ENCODE data around the gene BCOR. TPM values are rescaled to one million over a fixed set of nuclear protein-coding genes. Genes with fewer than 3 reads are reported as not detected.

The BCOR gene
- total RNA-seq, 1 donor: 42.3 TPM

DNA sequence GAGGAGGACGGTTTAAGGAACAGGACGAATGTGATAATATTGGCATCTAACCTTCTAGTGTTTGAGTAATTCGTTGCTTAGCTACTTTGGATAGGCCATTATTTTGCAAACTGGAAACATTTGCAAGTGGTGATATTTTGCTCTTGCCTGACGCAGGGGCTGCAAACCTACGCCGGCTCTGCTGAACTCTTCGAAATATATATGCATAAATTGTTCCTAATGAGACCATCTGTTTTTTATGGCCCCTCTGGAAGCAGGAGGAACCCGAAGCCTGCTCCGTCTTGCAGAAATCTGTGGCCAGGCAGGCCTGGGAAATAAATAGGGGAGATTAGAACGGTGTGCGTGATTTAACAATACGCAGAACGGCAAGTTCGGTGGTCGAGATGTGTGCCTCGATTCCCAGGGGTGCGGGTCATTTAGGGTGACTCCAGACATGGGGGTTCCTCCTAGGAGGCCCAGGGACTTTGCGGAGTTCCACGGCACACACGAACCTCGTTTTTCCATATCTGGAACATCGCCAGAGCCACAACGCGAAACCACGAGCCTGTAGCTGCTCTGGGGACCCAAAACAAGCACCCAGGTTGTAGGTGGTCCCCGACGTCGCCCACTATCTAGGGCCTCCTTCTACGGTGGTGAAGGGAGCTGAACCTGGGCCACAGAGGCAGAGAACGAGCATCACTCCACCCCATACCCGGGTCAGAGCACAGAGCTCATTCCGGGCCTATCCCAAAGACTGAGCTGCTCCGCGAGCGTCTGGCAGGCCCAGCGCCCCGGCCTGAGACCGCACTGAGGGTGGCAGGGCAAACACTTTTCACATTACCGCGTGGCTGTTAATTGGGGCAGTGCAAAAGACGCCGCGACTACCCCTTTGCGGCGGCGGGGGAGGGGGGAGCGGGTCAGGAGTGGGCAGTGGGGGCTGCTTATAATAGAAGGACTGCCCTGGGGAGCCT, 89.7 kb downstream of the BCOR start:
- Histone ChIP-seq H3K9me3 (ENCODE audit: low read depth, low read length) (no peaks in the 10 kb centered on the region), H3K4me1 (ENCODE audit: insufficient read depth, low read length) (peaks cover 58% of the 10 kb centered on the region), H3K4me3 (ENCODE audit: low read length) (no peak overlapping the region), H3K27me3 (ENCODE audit: insufficient read depth, low read length) (peaks cover 36% of the 10 kb centered on the region)

- peaks cover 50% of the 10 kb centered on the region for H3K4me1 ChIP-seq (ENCODE audit: insufficient read depth, low read length)
- no peaks in the 10 kb centered on the region for H3K9me3 ChIP-seq (ENCODE audit: low read depth, low read length)
- peaks cover 36% of the 10 kb centered on the region for H3K27me3 ChIP-seq (ENCODE audit: insufficient read depth, low read length)
- H3K4me3 ChIP-seq (ENCODE audit: low read length): no peak overlapping the region
Measured at GRCh38 chrX:40007131-40007755, 90.5 kb downstream of the BCOR start.

DNA sequence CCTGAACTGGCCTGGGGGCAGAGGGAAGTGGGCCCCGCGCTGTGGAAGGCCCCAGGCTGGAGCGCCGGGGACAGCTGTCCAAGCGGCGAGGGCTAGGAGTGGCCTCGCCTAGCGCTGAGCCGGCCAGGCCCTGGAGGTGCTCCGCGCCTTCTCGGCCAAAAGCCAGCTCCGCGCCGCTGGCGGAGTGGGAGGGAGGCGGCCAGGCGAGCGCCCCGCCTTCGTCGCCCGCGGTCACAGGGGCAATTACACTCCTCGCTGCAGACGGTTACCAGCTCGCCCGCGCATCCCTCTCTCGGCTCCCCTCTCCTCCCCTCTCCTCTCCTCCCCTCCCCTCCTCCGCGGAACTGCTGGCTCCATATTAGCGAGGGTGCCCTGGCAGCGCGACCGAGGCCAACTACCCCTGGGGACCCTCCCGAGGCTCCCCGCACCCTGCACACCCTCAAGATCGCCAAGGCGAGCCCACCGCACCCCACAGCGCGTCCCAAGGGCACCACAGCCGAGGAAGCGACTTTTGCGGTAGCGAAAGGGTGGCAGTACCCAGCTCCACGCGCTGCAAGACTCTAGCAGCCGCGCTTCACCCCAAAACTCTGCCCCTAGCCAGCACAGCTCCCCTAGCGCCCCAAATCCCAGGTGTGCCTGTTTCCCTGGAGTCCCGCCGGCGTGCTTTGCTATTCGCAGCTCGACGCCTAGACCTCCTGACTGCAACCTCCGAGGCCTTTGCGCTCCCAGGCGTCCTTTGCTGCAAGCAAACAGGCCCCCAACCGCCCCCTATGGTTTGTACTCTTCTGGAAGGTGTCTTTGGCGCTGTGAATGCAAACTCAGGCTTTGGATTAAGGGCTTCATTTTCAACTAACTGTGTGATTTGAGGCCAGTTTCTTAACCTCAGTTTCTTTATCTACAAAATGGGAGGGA, 91.4 kb downstream of the BCOR start:
- Histone ChIP-seq H3K27me3 (ENCODE audit: insufficient read depth, low read length) (peaks cover 29% of the 10 kb centered on the region), H3K4me3 (ENCODE audit: low read length) (no peak overlapping the region), H3K4me1 (ENCODE audit: insufficient read depth, low read length) (peaks cover 43% of the 10 kb centered on the region), H3K9me3 (ENCODE audit: low read depth, low read length) (no peaks in the 10 kb centered on the region)

DNA sequence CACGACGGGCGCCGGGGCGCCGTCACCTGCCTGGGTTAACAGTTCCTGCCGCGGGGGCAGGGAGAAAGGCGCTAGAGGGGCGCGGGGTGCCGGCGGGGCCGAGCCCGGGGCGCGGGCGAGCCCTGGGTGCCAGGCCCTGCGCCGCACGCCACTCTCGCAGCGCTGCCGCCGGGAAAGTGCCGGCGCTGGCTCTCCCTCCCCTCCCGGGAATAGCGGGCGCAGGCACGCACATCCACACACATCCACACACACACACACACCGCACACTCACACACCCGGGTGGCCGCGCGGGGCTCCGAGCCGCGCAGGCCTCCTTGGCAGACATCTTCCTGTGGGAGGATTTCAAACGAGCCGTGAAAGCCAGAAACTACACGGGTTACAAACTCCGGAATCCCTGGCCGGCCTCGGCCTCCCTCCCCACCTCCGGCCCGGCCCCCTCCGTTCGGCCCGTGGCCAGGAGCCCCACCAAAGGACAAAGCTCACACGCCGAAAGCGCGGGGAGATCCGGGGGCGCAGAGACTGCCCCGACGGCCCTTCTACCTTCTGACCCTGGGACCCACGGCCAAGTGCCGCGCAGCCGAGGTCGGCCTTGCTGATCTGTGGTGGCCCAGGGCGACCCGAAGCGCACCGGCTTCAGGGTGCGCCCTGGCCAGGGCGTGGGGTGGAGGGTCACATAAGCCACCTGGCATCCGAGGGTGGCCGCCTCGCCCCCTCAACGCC, 92.3 kb downstream of the BCOR start:
- Histone ChIP-seq H3K4me3 (ENCODE audit: low read length) (no peak overlapping the region), H3K4me1 (ENCODE audit: insufficient read depth, low read length) (peaks cover 37% of the 10 kb centered on the region), H3K9me3 (ENCODE audit: low read depth, low read length) (no peaks in the 10 kb centered on the region), H3K27me3 (ENCODE audit: insufficient read depth, low read length) (peaks cover 24% of the 10 kb centered on the region)

GRCh38 chrX:40004921-40005291, 92.9 kb downstream of the BCOR start:
- peaks cover 35% of the 10 kb centered on the region for H3K4me1 ChIP-seq (ENCODE audit: insufficient read depth, low read length)
- H3K27me3 ChIP-seq (ENCODE audit: insufficient read depth, low read length): peaks cover 24% of the 10 kb centered on the region
- no peaks in the 10 kb centered on the region for H3K9me3 ChIP-seq (ENCODE audit: low read depth, low read length)
- H3K4me3 ChIP-seq (ENCODE audit: low read length): no peak overlapping the region

DNA sequence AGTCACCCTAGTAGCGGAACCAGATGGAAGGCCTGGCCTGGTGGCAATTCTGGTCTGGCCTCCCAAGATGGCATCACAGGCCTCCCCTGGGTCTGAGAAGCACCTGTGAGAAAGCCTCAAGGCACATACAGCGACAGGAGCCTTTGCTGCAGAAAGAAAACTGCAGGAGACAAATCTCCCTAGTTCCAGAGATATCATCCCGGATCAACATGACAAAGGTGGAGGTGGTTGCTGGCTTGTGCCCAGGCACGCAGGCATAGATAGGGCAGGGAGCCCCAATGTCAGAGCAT, 93.6 kb downstream of the BCOR start:
- no peaks in the 10 kb centered on the region for H3K9me3 ChIP-seq (ENCODE audit: low read depth, low read length)

GRCh38 chrX:40003428-40004245, 94.1 kb downstream of the BCOR start:
- H3K9me3 ChIP-seq (ENCODE audit: low read depth, low read length): no peaks in the 10 kb centered on the region
- H3K4me3 ChIP-seq (ENCODE audit: low read length): no peak overlapping the region
- H3K27me3 ChIP-seq (ENCODE audit: insufficient read depth, low read length): peaks cover 24% of the 10 kb centered on the region
- peaks cover 23% of the 10 kb centered on the region for H3K4me1 ChIP-seq (ENCODE audit: insufficient read depth, low read length)

More for the DNA sequence above, 93.6 kb downstream of the BCOR start:
- no peak overlapping the region for H3K4me3 ChIP-seq (ENCODE audit: low read length)
- peaks cover 24% of the 10 kb centered on the region for H3K27me3 ChIP-seq (ENCODE audit: insufficient read depth, low read length)
- peaks cover 28% of the 10 kb centered on the region for H3K4me1 ChIP-seq (ENCODE audit: insufficient read depth, low read length)

DNA sequence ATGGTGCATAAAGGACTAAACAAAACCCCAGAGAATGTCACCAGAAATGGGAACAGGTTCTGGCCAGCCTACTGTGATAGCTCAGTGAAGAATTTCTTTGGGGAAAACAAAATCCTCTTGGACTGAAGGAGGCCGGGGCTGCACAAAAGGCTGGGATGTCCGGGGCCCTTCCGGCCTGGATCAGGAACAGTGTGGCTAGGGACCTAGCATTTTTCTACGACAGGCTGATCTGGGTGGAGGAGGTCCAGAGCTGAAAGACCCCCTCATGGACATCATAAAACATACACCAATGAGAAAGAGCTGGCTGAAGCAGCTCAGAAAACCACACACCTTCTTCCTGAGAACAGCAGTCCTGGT, 94.7 kb downstream of the BCOR start:
- H3K4me1 ChIP-seq (ENCODE audit: insufficient read depth, low read length): peaks cover 19% of the 10 kb centered on the region
- H3K27me3 ChIP-seq (ENCODE audit: insufficient read depth, low read length): peaks cover 24% of the 10 kb centered on the region
- no peaks in the 10 kb centered on the region for H3K9me3 ChIP-seq (ENCODE audit: low read depth, low read length)
- H3K4me3 ChIP-seq (ENCODE audit: low read length): no peak overlapping the region

Data from mononuclear cell (primary cell).